ENCODE measurements around the gene KIAA0040.

GRCh38 chr1:175133673-175134435, 58.7 kb downstream of the KIAA0040 start:
- TF ChIP-seq, protein P1, sequence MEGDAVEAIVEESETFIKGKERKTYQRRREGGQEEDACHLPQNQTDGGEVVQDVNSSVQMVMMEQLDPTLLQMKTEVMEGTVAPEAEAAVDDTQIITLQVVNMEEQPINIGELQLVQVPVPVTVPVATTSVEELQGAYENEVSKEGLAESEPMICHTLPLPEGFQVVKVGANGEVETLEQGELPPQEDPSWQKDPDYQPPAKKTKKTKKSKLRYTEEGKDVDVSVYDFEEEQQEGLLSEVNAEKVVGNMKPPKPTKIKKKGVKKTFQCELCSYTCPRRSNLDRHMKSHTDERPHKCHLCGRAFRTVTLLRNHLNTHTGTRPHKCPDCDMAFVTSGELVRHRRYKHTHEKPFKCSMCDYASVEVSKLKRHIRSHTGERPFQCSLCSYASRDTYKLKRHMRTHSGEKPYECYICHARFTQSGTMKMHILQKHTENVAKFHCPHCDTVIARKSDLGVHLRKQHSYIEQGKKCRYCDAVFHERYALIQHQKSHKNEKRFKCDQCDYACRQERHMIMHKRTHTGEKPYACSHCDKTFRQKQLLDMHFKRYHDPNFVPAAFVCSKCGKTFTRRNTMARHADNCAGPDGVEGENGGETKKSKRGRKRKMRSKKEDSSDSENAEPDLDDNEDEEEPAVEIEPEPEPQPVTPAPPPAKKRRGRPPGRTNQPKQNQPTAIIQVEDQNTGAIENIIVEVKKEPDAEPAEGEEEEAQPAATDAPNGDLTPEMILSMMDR (IDR thresholded peaks at IDR 0.05), result no peak
- TF ChIP-seq POLR2AphosphoS5 (IDR thresholded peaks at IDR 0.05; ENCODE audit: low read depth, low read length), result no peak

Measured in Panc1 (cell line).